ENCODE measurements around the gene TPRA1.

DNA sequence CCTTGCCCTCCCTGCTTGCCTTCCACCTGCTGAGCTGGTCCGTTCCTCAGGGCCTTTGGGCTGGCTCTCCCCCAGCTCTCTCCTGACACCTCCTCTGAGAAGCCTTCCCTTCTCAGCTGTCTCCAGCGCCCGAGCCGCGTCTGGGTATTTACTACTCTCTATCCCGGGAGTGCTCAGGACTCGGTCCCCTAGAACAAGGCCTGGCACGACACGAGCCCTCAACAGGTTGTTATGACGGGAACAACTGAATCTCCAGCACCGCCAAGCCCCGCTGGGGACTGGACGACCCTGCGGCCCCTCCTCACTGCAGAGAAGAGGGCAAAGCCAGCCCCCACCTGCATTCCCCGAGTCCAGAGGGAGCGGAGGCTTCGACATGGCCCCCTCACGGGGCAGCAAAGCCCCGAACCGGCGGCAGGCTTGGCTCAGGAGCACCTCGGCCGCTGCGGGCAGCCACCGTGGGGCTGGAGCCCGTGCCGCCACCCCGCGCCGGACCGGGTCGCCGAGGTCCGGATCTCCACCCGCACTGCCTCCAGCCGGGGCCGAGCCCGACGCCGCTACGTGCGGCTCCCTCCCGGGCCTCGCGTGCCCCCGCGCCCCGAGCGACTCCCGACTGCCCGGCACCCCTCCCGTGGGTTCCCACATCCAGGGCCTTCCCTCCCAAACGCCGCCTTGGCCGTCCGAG, 792 bp downstream of the TPRA1 start:
- TF ChIP-seq, protein P1, sequence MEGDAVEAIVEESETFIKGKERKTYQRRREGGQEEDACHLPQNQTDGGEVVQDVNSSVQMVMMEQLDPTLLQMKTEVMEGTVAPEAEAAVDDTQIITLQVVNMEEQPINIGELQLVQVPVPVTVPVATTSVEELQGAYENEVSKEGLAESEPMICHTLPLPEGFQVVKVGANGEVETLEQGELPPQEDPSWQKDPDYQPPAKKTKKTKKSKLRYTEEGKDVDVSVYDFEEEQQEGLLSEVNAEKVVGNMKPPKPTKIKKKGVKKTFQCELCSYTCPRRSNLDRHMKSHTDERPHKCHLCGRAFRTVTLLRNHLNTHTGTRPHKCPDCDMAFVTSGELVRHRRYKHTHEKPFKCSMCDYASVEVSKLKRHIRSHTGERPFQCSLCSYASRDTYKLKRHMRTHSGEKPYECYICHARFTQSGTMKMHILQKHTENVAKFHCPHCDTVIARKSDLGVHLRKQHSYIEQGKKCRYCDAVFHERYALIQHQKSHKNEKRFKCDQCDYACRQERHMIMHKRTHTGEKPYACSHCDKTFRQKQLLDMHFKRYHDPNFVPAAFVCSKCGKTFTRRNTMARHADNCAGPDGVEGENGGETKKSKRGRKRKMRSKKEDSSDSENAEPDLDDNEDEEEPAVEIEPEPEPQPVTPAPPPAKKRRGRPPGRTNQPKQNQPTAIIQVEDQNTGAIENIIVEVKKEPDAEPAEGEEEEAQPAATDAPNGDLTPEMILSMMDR (conservative IDR thresholded peaks at IDR 0.05; ENCODE audit: low read depth, low read length) = no peak
- TF ChIP-seq EZH2 (IDR thresholded peaks at IDR 0.05; ENCODE audit: borderline replicate concordance, low read depth, low read length, poor library complexity, severe bottlenecking) = no peak

Data from A673 (cell line).